DOHH2 (cell line): ENCODE data around the gene CPN1.

Source experiments
- EZH2phosphoT487 ChIP-seq: fragments of 200-600 bp; sonication (generic); IDR thresholded peaks from 2 replicates; pipeline ENCODE4 v1.6.1; 2017; ENCODE audit warnings: borderline replicate concordance, mild to moderate bottlenecking, antibody characterized with exemption, low read length, moderate library complexity, mixed read lengths
- TF ChIP-seq, protein P1 (sequence below): fragments of 200-600 bp; sonication (generic); IDR thresholded peaks from one replicate; pipeline ENCODE4 v1.5.1; 2014; ENCODE audit warnings: antibody characterized with exemption, mild to moderate bottlenecking, low read depth, low read length; ENCODE audit not compliant: poor library complexity, severe bottlenecking

DNA sequence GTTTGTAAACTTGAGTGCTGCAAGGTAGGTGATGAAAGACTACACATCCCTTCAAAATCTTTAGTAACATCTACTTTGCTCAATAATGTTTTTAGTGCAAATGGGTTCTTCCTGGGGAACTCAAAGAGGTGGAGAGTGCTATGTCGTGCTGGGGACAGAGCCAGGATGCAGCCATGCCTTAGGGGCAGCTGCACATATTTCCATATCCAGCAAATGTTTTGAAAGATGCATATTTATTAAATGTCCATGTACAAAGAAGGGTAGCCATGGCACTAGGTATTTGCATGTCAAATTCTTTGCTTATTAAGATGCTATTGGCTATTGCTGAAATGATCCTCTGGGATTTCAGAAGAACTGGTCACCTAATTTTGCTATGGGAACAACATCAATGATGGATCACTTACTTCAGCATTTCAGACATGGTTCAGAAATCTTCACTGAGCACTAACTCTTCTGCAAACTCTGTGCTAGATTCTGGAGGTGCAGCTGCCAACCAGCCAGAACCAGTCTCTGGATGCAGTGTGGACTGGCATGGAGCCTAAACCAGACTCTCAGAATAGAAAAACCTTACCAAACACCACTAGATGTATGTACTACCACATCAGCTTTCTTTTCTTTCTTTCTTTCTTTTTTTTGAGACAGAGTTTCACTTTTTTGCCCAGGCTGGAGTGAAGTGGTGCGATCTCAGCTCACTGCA lies 40.2 kb downstream of the CPN1 start:
- TF ChIP-seq EZH2phosphoT487, result no peak
- TF ChIP-seq, protein P1, sequence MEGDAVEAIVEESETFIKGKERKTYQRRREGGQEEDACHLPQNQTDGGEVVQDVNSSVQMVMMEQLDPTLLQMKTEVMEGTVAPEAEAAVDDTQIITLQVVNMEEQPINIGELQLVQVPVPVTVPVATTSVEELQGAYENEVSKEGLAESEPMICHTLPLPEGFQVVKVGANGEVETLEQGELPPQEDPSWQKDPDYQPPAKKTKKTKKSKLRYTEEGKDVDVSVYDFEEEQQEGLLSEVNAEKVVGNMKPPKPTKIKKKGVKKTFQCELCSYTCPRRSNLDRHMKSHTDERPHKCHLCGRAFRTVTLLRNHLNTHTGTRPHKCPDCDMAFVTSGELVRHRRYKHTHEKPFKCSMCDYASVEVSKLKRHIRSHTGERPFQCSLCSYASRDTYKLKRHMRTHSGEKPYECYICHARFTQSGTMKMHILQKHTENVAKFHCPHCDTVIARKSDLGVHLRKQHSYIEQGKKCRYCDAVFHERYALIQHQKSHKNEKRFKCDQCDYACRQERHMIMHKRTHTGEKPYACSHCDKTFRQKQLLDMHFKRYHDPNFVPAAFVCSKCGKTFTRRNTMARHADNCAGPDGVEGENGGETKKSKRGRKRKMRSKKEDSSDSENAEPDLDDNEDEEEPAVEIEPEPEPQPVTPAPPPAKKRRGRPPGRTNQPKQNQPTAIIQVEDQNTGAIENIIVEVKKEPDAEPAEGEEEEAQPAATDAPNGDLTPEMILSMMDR, result no peak
